Stomach smooth muscle (tissue), 2 donors: ENCODE measurements around the gene PPL.

ENCODE experiments used
- H3K27ac ChIP-seq: one replicate; pipeline ENCODE4 v1.7.0; 2013; ENCODE audit warnings: mild to moderate bottlenecking, low read length, inconsistent platforms
- H3K27me3 ChIP-seq, 2 donors: one replicate each; pipeline ENCODE4 v1.7.0; 2013; ENCODE audit warnings: low read length in 2 of 2; ENCODE audit not compliant: insufficient read depth in 2 of 2, control insufficient read depth in 1 of 2
- H3K36me3 ChIP-seq, 2 donors: one replicate each; pipeline ENCODE4 v1.7.0; 2013; ENCODE audit warnings: low read length in 2 of 2; ENCODE audit not compliant: control insufficient read depth in 2 of 2, insufficient read depth in 2 of 2
- H3K4me1 ChIP-seq: one replicate; pipeline ENCODE4 v1.7.0; 2013; ENCODE audit warnings: low read length; ENCODE audit not compliant: control insufficient read depth, insufficient read depth
- H3K4me3 ChIP-seq, 2 donors: one replicate each; pipeline ENCODE4 v1.7.0; 2013; ENCODE audit warnings: low read length in 2 of 2
- H3K9ac ChIP-seq, 2 donors: one replicate each; pipeline ENCODE4 v1.7.0; 2013; ENCODE audit warnings: low read length in 2 of 2, mild to moderate bottlenecking in 1 of 2
- H3K9me3 ChIP-seq, 2 donors: one replicate each; pipeline ENCODE4 v1.7.0; 2013; ENCODE audit warnings: low read length in 2 of 2; ENCODE audit not compliant: control insufficient read depth in 2 of 2
- donor health status: healthy.
- donor health status: Pancreatic carcinoma.

PPL gene

GRCh38 chr16:4837733-4838501 is 99.0 kb downstream of the PPL start:
- no peaks in the 10 kb centered on the region for H3K27me3 ChIP-seq
- no peak overlapping the region for H3K4me3 ChIP-seq
- H3K36me3 ChIP-seq: peaks cover 46 to 53% of the 10 kb centered on the region in 2 donors
- no peak overlapping the region for H3K9ac ChIP-seq
- no peaks in the 10 kb centered on the region for H3K9me3 ChIP-seq
- H3K4me1 ChIP-seq: no peaks in the 10 kb centered on the region
- no peak overlapping the region for H3K27ac ChIP-seq

DNA sequence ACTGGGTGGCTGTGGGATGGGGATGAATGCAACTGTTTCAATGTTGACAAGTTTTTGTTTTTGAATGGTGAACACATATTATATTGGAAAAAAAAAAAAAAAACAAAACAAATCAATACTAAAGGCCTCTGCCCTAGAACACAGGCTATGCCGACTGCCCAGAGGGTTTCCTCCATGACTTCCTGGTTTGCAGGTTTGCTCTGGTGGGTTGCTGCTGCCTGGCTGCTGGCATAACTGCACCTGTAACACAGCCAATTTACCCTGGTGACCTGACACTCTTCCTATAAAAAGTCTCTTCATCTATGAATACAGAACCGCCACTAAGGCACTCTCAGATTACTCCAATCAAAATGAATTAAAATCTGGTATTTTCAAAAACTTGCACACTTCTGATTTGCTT is 100.2 kb downstream of the PPL start:
- Histone ChIP-seq H3K9me3 (no peaks in the 10 kb centered on the region), H3K27ac (no peak overlapping the region), H3K27me3 (no peaks in the 10 kb centered on the region), H3K36me3 (peaks cover 51 to 56% of the 10 kb centered on the region in 2 donors), H3K4me3 (no peak overlapping the region), H3K9ac (no peak overlapping the region), H3K4me1 (no peaks in the 10 kb centered on the region)

DNA sequence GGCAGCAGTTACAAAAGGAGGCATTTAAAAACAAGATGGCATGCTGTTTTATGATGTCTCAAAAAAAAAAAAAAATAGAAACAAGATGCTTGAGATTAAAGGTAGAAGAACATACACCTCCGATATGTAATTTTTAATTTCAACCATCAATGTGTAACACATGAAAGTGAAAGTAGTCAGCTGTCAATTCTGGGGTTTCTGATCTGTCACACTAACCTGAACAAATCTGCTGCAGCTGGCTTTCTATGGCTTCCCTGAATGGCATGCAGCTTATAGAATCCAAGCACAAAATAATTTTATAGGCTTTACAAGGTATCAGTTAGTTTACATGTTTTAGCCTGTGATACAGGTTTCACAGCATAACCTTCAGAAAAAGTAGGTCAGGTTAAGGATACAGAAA is 103.4 kb downstream of the PPL start:
- Histone ChIP-seq H3K36me3 (peaks cover 54 to 55% of the 10 kb centered on the region in 2 donors), H3K4me3 (no peak overlapping the region), H3K4me1 (no peaks in the 10 kb centered on the region), H3K27ac (no peak overlapping the region), H3K9ac (no peak overlapping the region), H3K27me3 (no peaks in the 10 kb centered on the region), H3K9me3 (no peaks in the 10 kb centered on the region)

GRCh38 chr16:4832698-4833343 is 104.1 kb downstream of the PPL start:
- Histone ChIP-seq H3K36me3 (peaks cover 53 to 56% of the 10 kb centered on the region in 2 donors), H3K9ac (no peak overlapping the region), H3K27ac (no peak overlapping the region), H3K4me3 (no peak overlapping the region), H3K9me3 (no peaks in the 10 kb centered on the region), H3K27me3 (no peaks in the 10 kb centered on the region), H3K4me1 (no peaks in the 10 kb centered on the region)
